NOMO-1 treated with dmso at 0.1 percent for 144 hours (cell line): ENCODE data around the gene GADD45G.

Experiments used
- DNase-seq: peaks from one replicate; lab custom pipeline; 2025; ENCODE audit not compliant: unreplicated experiment; lab: John Stamatoyannopoulos, UW

Gene GADD45G

DNA sequence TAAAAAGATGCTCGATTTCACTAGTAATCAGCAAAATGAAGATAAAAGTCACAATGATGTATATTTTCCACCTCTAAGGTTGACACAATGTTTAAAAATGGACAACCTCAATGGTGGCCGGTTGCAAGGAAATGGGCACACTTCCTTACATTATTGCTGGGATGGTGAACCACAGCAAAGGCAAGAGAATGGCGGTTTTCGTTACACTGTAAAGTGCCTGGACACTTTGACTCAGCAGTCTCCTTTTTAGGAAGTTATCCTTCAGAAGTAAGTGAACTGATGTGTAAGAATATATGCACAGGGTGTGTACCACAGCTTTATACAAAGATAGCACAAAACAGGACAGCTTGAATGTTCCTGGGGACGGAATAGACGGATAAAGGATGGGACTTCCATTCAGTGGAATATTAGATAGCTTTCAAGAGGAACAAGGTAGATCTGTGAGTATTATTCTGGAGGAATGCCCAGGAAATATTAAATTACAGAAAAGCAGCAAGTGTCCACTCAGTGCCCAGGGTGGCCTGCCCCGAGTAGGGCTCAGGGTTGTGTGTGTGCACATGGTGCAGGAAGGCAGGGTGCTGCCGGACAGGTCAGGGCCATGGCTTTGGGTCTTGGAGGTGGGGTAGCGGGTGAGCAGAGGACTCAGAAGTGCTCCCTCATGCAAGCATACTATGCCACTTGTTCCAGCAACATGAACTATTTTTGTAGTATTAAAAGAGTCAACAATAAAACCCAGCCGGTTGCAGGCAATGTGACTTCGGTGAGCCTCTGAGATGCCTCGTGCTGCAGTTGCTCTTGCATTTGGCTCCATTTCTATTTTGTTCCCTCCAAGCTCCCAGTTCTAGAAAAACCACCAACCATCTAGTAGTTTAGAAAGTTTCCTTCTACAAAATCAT is 24.5 kb downstream of the GADD45G start:
- no peak for DNase-seq

DNA sequence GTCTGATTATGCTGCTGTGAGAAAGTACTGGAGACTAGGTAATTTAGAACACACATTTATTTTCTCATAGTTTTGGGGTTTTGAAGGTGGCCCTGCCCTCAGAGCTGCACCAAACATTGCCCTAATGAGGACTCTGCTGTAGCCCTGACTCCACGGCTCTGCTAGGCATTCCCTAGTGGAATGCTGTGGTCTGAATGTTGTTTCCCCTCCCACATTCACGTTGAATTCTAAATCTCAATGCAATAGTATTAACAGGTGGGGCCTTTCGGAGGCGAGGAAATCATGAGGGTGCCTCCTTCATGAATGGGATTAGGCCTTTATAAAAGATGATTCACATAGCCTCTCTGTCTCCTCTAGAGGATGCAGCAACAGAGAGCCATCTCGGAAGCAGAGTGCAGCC is 25.7 kb downstream of the GADD45G start:
- DNase-seq = no peak

DNA sequence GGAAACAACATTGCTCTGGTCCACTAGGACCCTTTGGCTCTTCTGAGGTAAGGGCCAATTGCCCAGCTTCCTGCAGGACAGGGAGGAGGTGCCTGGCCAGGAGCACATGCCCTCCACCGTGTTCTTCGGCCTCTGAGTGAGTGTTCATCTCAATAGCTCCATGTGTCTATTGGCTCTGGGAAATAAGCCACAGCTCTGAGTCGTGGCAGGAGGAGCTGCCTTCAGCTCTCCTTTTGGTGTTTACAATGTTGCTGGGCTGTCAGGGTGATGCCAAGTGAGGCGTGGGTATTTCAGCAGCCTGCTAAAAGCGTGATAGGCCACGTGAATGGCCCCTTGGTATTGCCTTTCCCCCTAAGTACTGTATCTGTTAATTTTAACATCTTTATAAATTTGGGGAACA is 26.6 kb downstream of the GADD45G start:
- DNase-seq = no peak

DNA sequence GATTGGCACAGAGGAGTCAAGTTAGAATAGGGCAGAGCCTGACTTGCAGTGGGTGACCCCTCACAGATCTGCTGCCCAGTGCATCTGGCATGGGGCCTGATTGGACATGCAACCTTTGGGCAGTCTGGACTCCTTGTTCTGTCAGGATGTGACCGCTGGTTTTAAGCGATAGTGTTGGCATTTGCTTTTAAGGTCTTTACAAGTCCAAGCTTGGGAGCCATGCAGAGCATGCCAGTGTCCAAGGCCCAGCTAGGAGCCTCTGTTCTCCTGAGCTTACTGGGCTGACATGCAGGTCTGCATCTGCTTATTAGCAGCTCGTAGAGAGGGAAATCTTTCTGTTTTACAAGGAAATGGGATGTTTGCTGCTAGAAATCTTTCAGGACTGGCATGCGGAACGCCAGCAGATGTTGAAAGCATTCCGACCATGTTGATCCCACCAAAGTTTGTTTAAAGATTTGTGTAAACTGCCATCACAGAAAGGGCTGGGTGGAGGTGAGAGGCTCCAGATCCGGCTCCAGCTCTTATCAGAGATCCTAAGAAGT is 27.5 kb downstream of the GADD45G start:
- no peak for DNase-seq

DNA sequence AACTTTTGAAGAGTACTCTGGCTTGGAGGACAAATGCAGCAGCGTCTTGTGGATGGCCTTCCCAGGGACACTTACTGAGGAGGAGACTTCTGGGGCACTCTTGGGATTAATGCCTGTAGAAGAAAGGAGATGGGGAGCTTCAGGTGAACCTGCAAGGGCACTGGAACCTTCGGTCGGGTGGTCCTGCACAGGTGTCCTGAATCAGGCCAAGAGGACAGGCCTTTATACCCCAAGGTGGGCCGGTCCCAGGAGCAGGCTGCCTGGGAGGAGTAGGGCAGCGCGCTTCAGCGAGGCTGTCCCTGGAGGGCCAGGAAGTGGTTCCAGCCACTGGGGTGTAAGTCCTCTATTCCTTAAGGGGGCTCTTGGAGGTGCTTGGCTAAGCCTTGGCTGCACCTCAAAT is 27.9 kb downstream of the GADD45G start:
- DNase-seq = no peak

DNA sequence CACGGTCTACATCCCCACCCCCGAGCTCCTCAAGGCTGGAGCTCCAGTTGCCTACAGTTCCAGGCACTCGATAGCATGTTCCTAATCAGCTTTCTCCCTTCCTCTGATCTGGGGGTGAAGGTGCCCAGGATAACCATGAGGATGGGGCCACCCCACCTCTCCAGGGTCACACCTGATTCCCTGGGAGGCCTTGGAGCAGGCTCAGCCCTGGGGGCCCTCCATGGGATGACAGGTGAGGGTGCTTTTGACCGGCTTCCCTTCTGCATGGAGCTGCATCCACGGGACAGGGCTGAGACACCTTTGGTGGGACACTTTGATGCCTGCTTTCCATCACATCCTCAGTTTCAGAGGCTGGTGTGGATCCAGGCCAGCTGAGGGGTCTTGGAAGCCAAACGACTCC is 28.6 kb downstream of the GADD45G start:
- DNase-seq = no peak

DNA sequence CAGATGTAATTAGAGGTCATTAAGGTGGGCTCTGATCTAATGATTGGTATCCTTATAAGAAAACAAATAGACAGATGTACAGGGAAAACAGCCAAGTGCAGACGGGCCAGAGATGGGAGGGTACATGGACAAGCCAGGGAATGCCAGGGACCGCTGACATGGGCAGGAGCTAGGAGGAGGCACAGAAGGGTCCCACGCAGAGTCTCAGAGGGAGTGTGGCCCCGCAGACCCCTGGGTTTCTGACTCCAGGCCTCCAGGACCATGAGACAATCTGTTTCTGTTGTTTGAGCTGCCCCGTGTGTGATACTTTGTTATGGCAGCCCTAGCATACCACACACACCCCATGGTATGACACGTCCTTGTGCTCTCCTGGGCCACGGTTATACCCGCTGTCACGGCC is 29.1 kb downstream of the GADD45G start:
- DNase-seq = no peak

DNA sequence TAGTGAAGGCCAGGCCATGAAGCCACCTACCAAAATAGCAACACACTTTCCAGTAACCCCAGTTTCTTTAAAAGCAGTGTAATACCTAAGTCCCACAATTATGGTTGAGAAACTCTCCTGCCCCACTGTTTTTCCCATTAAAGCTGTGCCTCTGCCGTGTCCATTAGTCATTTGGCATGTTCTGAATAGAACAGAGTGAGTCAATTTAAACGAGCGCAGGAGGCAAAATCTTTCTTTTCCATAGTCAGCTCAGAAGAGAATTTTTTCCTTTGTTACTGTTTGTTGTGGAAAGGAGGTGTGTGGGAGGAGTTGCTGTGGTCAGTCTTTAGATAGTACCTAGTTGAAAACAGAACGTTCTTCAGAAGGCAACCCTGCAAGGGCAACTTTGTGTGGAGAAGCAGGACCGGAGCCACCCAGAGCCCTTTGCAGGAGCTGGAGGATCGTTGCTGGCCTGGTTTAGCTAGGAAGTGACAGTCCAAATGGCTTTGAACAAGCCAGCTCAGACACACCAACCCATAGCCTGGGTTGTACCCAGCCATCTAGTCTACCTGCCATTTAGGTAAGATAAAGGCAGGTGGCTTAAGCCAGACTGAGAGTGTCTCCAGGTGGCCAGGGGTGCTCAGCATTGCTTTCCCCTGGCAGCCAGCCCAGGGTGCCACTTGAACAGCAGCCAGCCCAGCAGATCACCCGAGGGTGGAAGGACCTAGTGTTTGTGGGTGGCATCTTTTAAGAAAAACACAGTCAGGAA is 30.4 kb downstream of the GADD45G start:
- no peak for DNase-seq

DNA sequence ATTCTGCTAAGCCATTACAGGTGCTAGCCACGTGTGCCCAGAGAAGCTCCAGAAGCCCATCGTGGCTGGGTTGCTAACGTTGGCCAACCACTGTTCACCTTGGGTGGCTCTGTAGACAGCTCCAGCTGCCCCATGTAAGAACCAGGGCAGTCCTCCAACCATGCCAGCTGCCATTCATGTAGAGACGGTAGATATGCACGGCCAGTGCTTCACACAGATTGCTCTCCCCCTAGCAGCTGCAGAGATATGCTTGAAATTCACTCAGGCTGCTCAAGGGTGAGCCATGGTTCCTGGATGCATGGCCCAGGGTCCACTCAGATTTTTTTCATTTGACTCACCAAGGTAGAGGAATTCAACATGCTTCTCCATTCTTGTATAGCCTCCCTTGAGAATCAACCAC is 31.0 kb downstream of the GADD45G start:
- DNase-seq = no peak

DNA sequence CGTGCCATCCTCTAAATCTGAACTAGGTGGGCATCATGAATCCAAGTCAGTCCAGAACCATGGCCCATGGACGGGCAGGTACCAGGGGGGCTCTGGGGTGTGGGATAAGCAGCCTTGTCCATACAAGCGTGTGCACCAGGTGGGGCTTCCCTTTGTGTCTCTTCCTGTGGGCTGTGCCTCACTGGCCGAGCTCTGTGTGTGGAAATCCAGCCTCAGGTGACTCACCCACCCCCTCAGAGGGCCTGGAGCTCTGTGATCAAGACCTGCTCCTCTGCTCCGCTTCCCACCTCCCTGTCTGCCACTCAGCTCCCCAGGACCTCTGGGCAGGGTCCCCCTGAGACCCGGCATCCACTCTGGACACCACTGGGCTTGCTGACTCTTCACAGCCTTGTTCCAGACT is 33.0 kb downstream of the GADD45G start:
- no peak for DNase-seq

DNA sequence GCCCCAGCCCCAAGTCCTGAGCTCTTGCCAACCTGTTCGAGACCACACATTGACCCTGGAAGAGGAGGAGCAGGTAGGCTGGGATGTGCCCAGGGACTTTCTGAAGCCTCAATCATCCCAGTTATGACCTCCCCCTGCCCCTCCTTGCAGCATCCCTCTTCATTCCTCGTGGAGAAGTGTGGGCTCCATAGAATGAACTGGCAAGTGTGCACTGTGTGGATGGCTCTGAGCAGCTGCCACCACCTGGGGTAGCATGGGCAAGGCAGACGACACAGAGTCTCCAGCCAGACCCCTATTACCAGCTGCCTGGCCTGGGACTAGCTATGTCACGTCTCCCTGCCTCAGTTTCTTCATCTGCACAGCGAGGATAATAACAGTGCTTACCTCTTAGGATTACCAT is 33.5 kb downstream of the GADD45G start:
- no peak for DNase-seq

DNA sequence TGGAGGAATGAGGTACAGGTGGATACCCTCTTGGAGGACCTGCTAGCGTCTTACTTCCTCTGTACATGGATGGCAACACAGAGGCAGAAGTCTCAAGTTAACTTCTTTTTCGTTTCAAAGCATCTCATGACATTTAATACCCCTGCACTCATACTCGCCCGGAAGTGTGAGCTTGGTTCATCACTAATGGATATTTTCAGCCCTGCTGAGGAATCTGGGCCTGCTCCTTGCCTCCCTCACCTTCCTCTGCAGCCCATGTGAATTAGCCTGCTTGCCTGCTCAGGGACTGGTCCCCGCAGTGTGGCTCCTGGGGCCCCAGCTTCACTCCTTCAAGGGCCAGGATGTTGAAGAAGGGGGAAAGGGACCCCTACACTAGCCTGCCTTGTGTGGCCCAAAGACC is 34.1 kb downstream of the GADD45G start:
- DNase-seq = no peak

DNA sequence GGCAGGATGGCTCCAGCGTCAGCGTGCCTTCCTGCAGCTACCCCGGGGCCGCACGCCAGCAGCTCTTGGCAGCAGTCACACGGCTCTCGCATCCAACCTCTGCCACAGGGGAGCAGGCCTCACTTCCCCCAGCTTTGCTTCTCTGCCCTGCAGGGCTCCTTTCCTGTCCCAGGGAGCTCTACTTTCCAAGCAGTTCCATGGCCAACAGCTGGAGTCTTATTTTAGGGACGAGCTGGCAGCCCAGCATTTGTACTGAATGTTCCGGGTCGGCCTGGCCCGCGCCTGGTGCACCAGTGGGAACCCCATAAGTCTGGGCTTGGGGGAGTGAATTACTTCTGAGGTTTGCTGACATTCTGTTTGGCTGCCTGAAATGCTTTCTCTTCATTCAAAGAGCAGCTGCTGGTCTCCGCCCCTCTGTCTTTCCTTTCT is 34.6 kb downstream of the GADD45G start:
- DNase-seq = no peak

DNA sequence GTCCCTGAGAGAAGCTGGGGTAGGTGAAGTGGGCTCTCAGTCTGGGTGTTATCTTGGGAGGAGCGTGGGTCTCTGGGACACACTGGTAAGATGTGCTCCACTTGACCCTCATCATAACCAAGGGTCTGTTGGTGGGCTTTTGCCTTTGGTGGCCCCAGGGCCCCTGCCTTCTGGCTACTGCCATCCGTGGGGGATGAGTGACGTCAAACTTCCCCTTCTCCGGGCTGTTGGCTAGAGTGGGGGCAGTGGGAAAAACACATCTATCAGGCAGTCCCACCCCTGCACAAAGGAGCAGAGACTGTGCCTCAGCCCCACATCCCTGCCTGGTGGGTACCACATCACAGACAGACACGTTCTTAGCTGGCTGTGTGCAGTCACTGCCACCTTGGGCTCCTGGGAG is 35.1 kb downstream of the GADD45G start:
- no peak for DNase-seq

DNA sequence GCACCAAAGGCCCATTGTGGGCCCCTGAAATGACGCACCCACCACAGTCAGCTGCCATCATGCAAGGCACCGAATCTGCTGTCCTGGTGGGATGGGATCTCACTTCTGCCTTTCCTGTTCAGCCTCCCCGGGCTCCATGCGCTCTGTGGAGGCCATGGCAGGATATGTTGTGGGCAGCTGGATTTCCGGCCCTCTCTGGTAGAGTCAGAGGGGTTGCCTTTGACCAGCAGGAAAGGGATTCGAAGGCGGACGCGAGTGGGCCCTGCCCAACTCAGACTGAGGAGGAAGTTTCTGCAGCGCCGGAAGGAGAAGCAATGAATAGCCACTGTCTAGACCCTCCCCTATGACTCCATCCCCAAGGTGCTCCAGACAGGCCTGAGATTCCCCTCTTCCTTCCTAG is 35.5 kb downstream of the GADD45G start:
- no peak for DNase-seq

DNA sequence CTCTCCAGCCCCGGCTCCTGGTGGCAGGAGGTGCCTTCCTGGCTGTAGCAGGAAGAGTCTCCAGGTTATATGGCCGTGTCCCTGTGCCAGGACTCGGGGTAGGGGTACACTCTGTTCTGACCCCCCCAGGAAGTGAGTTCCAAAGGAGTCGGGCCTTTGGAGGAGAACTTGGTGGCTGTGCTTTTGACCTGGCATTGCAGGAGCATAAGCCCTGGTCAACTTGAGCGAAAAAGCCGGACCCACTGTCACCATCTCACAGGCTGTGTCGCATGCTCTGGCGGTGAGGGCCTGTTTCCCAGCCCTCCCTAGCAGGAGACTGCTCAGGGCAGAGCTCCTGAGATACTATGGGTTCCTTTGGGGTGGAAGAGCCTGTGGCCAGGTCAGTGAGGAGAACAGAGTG is 36.0 kb downstream of the GADD45G start:
- DNase-seq = no peak

DNA sequence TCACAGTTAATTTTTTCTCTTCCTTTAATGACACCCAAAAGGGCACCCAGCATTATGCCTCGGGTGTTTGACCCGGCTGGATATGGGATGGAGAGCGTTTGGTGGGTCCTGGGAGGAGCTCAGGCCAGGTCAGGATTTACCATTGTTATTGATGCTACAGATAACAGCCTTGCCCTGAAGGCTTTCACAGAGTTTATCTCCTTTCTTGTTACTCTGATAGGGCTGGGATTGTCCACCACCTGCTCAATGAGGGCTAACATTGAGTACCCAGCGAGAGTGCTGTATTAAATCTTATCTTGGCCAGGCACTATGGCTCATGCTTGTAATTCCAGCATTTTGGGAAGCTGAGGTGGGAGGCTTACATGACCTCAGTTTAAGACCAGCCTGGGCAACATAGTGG is 37.2 kb downstream of the GADD45G start:
- no peak for DNase-seq

DNA sequence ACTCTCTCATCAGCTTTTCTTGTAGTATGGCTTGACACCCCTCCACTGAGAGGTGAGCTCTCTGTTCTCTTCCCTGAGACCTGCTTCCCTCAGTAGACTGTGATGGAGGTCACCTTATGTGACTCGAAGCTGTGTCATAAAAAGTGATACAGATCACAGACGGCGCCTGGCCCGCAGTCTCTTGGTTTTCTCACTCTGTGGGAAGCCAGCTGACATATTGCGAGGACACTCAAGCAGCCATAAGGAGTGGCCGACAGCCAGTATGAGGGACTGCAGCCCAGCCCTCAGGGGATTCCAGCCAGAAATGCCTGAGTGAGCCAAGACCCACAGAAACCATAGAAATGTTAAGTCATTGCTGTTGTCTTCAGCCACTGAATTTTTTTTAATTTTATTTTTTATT is 38.0 kb downstream of the GADD45G start:
- no peak for DNase-seq

DNA sequence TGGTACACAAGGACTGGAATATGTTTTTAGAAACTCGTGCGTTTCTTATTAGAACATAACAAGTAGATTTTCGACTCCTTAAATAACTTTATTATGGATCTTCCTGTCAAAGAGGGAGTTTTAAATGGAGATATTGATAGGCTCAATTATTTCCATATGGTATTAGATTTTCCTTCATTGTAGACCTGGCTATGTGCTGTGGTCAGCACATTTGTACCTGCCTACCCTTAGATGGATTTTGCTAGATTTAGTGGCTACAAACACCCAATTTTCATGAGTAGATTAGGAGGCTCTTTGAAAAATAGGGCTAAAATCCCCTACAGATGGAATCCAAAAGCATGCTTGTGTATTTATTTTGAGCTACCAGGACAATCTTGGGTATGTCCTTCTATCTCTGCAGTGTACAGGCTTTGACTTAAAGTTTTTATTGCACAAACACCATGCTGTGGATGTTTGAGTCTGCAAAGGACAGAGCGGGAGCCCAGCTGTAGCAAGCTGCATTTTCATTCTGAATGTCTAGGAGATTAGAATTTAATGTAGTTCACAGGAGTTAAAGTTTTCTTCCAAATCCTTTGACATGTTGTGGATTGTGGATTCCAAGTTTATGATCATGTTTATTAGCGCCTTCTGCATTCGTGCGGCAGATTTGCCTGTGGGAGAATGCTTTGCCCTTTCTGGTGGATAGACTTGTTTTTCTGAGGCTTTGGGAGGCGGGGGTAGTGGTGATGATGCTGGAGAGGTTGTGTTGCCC is 41.6 kb downstream of the GADD45G start:
- DNase-seq = no peak

DNA sequence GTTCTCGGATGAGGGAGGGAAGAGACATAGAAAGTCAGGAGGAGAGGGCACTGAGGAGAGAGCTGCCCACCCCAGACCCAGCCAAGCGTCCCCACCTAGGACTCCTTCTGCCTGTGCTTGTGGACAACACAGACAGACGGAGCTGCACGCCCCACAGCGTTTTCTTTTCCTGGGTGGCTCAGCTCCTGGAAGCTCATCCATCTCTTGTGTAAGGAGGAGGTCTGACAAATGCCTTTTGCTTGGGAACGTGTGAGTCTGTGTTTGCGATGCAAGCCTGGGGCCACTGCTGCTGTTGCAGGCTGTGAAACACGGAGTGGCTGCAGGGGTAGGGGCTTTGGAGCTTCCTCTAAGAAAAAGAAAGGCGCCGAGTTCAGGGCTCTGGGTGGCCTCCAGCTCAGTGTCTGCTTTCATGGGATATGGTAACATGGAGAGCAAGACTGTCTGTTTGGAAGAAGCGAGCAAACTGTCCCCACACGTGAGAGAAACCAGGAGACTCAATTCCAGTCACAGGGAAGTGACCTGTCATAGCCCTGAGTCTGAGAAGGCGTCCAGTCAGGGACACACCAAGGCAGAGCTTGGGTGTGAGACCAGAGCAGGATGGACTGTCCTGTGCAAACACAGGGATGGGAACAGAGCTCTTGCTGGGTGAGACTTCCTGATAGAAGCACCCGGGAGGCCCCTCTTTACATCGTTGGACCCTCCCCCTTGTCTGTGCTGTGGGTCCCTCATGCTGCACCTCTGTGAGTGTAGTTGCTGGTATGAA is 42.7 kb downstream of the GADD45G start:
- DNase-seq = no peak
